HepG2 (cell line): ENCODE measurements around the gene NUFIP1. TPM values are rescaled to one million over a fixed set of nuclear protein-coding genes. Genes with fewer than 3 reads are reported as not detected.

Experiments
- ASH2L ChIP-seq: fragments of 300-600, 200-600 bp; sonication (generic); IDR thresholded peaks from 2 replicates; pipeline ENCODE4 v1.7.0; 2017; ENCODE audit warnings: low read depth, mild to moderate bottlenecking, moderate library complexity, mixed read lengths, low read length; ENCODE audit not compliant: insufficient read length
- EEA1 ChIP-seq: sonication (generic); formaldehyde crosslinking; IDR thresholded peaks from 2 replicates; pipeline ENCODE4 v1.5.1; 2020; ENCODE audit warnings: mild to moderate bottlenecking, missing genetic modification reagents, borderline replicate concordance
- MXD4 ChIP-seq: IDR thresholded peaks from 2 replicates; pipeline ENCODE4 v1.6.1; 2016; ENCODE audit warnings: mild to moderate bottlenecking, missing biosample characterization, missing genetic modification reagents
- NFYC ChIP-seq: IDR thresholded peaks from 2 replicates; pipeline ENCODE4 v1.6.1; 2016; ENCODE audit warnings: missing genetic modification reagents, missing compliant biosample characterization
- POLR2G ChIP-seq: fragments of 200-400 bp; formaldehyde crosslinking; IDR thresholded peaks from 2 replicates; pipeline ENCODE4 v1.6.1; 2018; ENCODE audit warnings: mild to moderate bottlenecking, low read depth, low read length, moderate library complexity
- RARG ChIP-seq: sonication (generic); formaldehyde crosslinking; IDR thresholded peaks from 2 replicates; pipeline ENCODE4 v1.4.0; 2020; ENCODE audit warnings: low read depth, mild to moderate bottlenecking, missing genetic modification reagents
- RNF2 ChIP-seq: fragments of 450-650 bp; conservative IDR thresholded peaks from 2 replicates; pipeline ENCODE4 v1.6.1; 2016; ENCODE audit warnings: low read depth
- SAP130 ChIP-seq: IDR thresholded peaks from 2 replicates; pipeline ENCODE4 v1.6.1; 2016; ENCODE audit warnings: low read depth
- TEAD3 ChIP-seq: optimal IDR thresholded peaks from 2 replicates; pipeline ENCODE3; 2016; ENCODE audit warnings: borderline replicate concordance
- YEATS4 ChIP-seq: sonication (generic); formaldehyde crosslinking; IDR thresholded peaks from 2 replicates; pipeline ENCODE4 v1.4.0; 2020; ENCODE audit warnings: missing genetic modification reagents, borderline replicate concordance
- ZNF24 ChIP-seq: fragments of 450-650 bp; IDR thresholded peaks from 2 replicates; pipeline ENCODE4 v1.6.1; 2017; ENCODE audit warnings: antibody characterized with exemption, mild to moderate bottlenecking
- ZNF260 ChIP-seq: sonication (generic); formaldehyde crosslinking; IDR thresholded peaks from 2 replicates; pipeline ENCODE4 v1.4.0; 2020; ENCODE audit warnings: missing genetic modification reagents, low read depth, mild to moderate bottlenecking, borderline replicate concordance
- ZSCAN9 ChIP-seq: IDR thresholded peaks from 2 replicates; pipeline ENCODE4 v1.6.1; 2016; ENCODE audit warnings: borderline replicate concordance
- polyA plus RNA-seq, 8 experiments: library from polyadenylated mRNA; depleted of rRNA in 3 of 8; stranded (reverse) in 7 of 8; unstranded in 1 of 8; fragments of >200 nt; fragmentation: Illumina TruSeq in 4 of 8; extraction: Trizol in 4 of 8; gene quantifications; 2 replicates each; pipeline versions ENCODE4 v1.2.1 to v1.2.3, GENCODE V29; 2011 to 2016; ENCODE audit warnings: low read depth in 4 of 8, missing spikeins in 1 of 8, mixed read lengths in 1 of 8; ENCODE audit not compliant: insufficient read depth in 1 of 8
- total RNA-seq, 5 experiments: library from RNA; depleted of rRNA; stranded (reverse); fragments of >200 nt; fragmentation: Illumina TruSeq; extraction: Trizol; gene quantifications; 2 replicates each; pipeline ENCODE4 v1.2.3, GENCODE V29; 2016; ENCODE audit warnings: low read depth in 1 of 5
- TF ChIP-seq, protein P1 (sequence below): sonication (generic); formaldehyde crosslinking; IDR thresholded peaks from 2 replicates; pipeline ENCODE4 v1.5.1; 2020; ENCODE audit warnings: mild to moderate bottlenecking, missing genetic modification reagents, moderate library complexity
- TF ChIP-seq, protein P2 (sequence below): sonication (generic); formaldehyde crosslinking; IDR thresholded peaks from 2 replicates; pipeline ENCODE4 v1.4.0; 2020; ENCODE audit warnings: missing genetic modification reagents, borderline replicate concordance
- TF ChIP-seq, protein P3 (sequence below): sonication (generic); formaldehyde crosslinking; conservative IDR thresholded peaks from 2 replicates; pipeline ENCODE4 v1.8.1; 2023; ENCODE audit warnings: missing genetic modification reagents
- TF ChIP-seq, protein P4 (sequence below): sonication (generic); formaldehyde crosslinking; IDR thresholded peaks from 2 replicates; pipeline ENCODE4 v1.9.0; 2022; ENCODE audit warnings: low read depth, missing genetic modification reagents

Gene NUFIP1
- total and polyA plus RNA-seq, 2 of the 13 experiments (the other 11 are each of a cell fraction or from before 2014, with no cell fraction given) = 1.9 to 10.3 TPM

DNA sequence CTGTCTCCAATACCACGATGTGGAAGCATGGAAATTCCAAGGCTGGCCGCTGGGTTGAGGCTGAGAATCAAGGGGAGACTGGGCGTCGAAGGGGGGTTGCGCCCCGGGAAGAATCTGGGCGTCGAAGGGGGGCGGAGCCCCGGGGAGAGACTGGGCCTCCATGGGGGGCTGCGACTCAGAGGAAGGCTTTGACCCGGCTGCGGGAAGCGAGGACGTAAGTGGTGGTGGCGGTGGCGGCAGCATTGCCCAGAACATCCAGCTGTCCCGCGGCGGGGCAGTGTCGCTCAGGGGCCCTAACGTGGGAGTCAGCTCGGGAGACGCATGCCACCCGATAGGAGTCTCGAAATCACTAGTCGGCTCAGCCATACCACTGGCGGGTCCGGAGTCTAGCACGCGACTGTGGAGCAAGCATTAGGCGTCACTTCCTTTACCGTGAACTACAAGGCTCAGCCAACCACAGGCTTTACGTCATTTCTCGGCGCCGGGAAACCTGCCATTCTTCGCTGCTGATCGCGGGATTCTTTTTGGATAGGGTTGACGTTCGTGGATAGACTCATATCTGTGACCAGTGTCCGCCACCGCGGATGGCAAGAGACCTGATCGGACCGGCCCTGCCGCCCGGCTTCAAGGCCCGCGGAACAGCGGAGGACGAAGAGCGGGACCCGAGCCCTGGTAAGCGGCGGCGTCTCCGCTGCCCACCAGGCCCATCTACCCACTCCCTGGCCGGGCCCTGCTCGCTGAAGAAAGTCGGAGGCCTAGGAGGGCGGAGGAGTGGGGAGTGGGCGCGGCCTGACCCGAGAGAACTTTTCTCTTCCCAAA, at the start of gene NUFIP1, which contains the start of gene GPALPP1 (continued):
- TF ChIP-seq, protein P1, sequence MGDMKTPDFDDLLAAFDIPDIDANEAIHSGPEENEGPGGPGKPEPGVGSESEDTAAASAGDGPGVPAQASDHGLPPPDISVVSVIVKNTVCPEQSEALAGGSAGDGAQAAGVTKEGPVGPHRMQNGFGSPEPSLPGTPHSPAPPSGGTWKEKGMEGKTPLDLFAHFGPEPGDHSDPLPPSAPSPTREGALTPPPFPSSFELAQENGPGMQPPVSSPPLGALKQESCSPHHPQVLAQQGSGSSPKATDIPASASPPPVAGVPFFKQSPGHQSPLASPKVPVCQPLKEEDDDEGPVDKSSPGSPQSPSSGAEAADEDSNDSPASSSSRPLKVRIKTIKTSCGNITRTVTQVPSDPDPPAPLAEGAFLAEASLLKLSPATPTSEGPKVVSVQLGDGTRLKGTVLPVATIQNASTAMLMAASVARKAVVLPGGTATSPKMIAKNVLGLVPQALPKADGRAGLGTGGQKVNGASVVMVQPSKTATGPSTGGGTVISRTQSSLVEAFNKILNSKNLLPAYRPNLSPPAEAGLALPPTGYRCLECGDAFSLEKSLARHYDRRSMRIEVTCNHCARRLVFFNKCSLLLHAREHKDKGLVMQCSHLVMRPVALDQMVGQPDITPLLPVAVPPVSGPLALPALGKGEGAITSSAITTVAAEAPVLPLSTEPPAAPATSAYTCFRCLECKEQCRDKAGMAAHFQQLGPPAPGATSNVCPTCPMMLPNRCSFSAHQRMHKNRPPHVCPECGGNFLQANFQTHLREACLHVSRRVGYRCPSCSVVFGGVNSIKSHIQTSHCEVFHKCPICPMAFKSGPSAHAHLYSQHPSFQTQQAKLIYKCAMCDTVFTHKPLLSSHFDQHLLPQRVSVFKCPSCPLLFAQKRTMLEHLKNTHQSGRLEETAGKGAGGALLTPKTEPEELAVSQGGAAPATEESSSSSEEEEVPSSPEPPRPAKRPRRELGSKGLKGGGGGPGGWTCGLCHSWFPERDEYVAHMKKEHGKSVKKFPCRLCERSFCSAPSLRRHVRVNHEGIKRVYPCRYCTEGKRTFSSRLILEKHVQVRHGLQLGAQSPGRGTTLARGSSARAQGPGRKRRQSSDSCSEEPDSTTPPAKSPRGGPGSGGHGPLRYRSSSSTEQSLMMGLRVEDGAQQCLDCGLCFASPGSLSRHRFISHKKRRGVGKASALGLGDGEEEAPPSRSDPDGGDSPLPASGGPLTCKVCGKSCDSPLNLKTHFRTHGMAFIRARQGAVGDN (CRISPR knock-in tag) = peak; percentile 94
- TF ChIP-seq, protein P2, sequence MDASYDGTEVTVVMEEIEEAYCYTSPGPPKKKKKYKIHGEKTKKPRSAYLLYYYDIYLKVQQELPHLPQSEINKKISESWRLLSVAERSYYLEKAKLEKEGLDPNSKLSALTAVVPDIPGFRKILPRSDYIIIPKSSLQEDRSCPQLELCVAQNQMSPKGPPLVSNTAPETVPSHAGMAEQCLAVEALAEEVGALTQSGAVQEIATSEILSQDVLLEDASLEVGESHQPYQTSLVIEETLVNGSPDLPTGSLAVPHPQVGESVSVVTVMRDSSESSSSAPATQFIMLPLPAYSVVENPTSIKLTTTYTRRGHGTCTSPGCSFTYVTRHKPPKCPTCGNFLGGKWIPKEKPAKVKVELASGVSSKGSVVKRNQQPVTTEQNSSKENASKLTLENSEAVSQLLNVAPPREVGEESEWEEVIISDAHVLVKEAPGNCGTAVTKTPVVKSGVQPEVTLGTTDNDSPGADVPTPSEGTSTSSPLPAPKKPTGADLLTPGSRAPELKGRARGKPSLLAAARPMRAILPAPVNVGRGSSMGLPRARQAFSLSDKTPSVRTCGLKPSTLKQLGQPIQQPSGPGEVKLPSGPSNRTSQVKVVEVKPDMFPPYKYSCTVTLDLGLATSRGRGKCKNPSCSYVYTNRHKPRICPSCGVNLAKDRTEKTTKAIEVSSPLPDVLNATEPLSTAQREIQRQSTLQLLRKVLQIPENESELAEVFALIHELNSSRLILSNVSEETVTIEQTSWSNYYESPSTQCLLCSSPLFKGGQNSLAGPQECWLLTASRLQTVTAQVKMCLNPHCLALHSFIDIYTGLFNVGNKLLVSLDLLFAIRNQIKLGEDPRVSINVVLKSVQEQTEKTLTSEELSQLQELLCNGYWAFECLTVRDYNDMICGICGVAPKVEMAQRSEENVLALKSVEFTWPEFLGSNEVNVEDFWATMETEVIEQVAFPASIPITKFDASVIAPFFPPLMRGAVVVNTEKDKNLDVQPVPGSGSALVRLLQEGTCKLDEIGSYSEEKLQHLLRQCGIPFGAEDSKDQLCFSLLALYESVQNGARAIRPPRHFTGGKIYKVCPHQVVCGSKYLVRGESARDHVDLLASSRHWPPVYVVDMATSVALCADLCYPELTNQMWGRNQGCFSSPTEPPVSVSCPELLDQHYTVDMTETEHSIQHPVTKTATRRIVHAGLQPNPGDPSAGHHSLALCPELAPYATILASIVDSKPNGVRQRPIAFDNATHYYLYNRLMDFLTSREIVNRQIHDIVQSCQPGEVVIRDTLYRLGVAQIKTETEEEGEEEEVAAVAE (CRISPR knock-in tag) = 0 out of 2 replicates have a peak, but pooled peaks have one; percentile 51
- TF ChIP-seq SAP130 (CRISPR knock-in tag) (peak; percentile 98), RNF2 (no peak; the same call in 1 of the 2 replicates), ZSCAN9 (CRISPR knock-in tag) (peak; percentile 61; the same call in 1 of the 2 replicates), NFYC (CRISPR knock-in tag) (peak; percentile 84), YEATS4 (CRISPR knock-in tag) (peak; percentile 91), POLR2G (peak; percentile 90), ASH2L (peak; percentile 93), ZNF24 (no peak), RARG (CRISPR knock-in tag) (no peak), ZNF260 (CRISPR knock-in tag) (no peak), MXD4 (peak; percentile 98), EEA1 (CRISPR knock-in tag) (0 out of 2 replicates have a peak, but pooled peaks have one; percentile 40), TEAD3 (peak; percentile 44)
- TF ChIP-seq, protein P3, sequence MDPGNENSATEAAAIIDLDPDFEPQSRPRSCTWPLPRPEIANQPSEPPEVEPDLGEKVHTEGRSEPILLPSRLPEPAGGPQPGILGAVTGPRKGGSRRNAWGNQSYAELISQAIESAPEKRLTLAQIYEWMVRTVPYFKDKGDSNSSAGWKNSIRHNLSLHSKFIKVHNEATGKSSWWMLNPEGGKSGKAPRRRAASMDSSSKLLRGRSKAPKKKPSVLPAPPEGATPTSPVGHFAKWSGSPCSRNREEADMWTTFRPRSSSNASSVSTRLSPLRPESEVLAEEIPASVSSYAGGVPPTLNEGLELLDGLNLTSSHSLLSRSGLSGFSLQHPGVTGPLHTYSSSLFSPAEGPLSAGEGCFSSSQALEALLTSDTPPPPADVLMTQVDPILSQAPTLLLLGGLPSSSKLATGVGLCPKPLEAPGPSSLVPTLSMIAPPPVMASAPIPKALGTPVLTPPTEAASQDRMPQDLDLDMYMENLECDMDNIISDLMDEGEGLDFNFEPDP (CRISPR knock-in tag) = no peak
- TF ChIP-seq, protein P4, sequence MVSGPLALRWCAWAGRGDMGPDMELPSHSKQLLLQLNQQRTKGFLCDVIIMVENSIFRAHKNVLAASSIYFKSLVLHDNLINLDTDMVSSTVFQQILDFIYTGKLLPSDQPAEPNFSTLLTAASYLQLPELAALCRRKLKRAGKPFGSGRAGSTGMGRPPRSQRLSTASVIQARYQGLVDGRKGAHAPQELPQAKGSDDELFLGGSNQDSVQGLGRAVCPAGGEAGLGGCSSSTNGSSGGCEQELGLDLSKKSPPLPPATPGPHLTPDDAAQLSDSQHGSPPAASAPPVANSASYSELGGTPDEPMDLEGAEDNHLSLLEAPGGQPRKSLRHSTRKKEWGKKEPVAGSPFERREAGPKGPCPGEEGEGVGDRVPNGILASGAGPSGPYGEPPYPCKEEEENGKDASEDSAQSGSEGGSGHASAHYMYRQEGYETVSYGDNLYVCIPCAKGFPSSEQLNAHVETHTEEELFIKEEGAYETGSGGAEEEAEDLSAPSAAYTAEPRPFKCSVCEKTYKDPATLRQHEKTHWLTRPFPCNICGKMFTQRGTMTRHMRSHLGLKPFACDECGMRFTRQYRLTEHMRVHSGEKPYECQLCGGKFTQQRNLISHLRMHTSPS (CRISPR knock-in tag) = no peak
